ENCODE data around the gene G6PC2. TPM values are rescaled to one million over a fixed set of nuclear protein-coding genes. Genes with fewer than 3 reads are reported as not detected.

G6PC2 gene
- total and polyA plus RNA-seq, 10 of the 15 experiments (the other 5 are each of a cell fraction or from before 2014, with no cell fraction given) = not detected

DNA sequence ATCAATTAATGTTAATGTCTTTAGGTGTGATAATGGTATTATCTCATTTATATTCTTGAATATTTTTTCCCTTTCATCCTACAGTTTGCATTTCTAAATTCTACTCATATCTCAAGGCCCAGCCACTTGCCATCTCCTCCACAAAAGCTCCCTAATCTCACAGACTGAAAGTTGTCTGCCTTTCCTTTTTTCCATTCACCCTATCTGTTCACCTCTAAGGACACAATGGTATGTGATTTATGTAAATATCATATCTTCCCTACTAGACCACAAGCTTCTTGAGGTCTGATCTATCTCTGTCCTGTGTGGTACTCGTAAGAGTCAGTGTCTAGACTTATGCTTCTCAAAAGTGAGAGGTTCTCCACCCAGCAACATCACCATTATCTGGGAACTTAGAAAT is 7.0 kb upstream of the G6PC2 start:
- Histone ChIP-seq H3K36me3 (ENCODE audit: control insufficient read depth in 2 of 2, insufficient read depth in 2 of 2, low read length in 1 of 2) (no peaks in the 10 kb centered on the region), H3K79me2 (ENCODE audit: control insufficient read depth, insufficient read depth, low read length) (peaks cover 8% of the 10 kb centered on the region), H3K4me2 (ENCODE audit: control insufficient read depth, insufficient read depth) (no peak overlapping the region), H2AFZ (ENCODE audit: control insufficient read depth, low read depth, low read length) (no peak overlapping the region), H3K9me3 (replicated peaks; ENCODE audit: control insufficient read depth, insufficient read depth, low read length) (no peaks in the 10 kb centered on the region), H3K27ac (ENCODE audit: control insufficient read depth, insufficient read depth) (no peak overlapping the region), H4K20me1 (ENCODE audit: control insufficient read depth, insufficient read depth) (no peaks in the 10 kb centered on the region), H3K9ac (ENCODE audit: control insufficient read depth, insufficient read depth, low read length) (no peak overlapping the region), H3K27me3 (replicated peaks in 1 of 2; ENCODE audit: control insufficient read depth in 2 of 2, insufficient read depth in 2 of 2, low read length in 1 of 2) (peaks cover 0 to 3% of the 10 kb centered on the region in 2 experiments; a peak in 1 of 4 replicates), H3K4me3 (no peak overlapping the region), H3K4me1 (ENCODE audit: control insufficient read depth, insufficient read depth, low read length) (no peaks in the 10 kb centered on the region)
- ChIA-PET RAD21 (ENCODE audit: unreplicated experiment) (no interaction called here), POLR2A (no interaction called here), SMC1A (ENCODE audit: uncharacterized antibody, unreplicated experiment) (no interaction called here), CTCF (no interaction called here)
- FAIRE-seq (no peak), DNase-seq (ENCODE audit: low read depth, low spot score) (no peak), ATAC-seq (no peak)
- TF ChIP-seq CEBPZ (IDR thresholded peaks at IDR 0.05; ENCODE audit: low read depth, low read length) = no peak
- no peak for TF ChIP-seq SUZ12 (IDR thresholded peaks at IDR 0.05; ENCODE audit: unreplicated experiment)
- TF ChIP-seq, protein P1, sequence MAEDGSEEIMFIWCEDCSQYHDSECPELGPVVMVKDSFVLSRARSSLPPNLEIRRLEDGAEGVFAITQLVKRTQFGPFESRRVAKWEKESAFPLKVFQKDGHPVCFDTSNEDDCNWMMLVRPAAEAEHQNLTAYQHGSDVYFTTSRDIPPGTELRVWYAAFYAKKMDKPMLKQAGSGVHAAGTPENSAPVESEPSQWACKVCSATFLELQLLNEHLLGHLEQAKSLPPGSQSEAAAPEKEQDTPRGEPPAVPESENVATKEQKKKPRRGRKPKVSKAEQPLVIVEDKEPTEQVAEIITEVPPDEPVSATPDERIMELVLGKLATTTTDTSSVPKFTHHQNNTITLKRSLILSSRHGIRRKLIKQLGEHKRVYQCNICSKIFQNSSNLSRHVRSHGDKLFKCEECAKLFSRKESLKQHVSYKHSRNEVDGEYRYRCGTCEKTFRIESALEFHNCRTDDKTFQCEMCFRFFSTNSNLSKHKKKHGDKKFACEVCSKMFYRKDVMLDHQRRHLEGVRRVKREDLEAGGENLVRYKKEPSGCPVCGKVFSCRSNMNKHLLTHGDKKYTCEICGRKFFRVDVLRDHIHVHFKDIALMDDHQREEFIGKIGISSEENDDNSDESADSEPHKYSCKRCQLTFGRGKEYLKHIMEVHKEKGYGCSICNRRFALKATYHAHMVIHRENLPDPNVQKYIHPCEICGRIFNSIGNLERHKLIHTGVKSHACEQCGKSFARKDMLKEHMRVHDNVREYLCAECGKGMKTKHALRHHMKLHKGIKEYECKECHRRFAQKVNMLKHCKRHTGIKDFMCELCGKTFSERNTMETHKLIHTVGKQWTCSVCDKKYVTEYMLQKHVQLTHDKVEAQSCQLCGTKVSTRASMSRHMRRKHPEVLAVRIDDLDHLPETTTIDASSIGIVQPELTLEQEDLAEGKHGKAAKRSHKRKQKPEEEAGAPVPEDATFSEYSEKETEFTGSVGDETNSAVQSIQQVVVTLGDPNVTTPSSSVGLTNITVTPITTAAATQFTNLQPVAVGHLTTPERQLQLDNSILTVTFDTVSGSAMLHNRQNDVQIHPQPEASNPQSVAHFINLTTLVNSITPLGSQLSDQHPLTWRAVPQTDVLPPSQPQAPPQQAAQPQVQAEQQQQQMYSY (CRISPR knock-in tag; IDR thresholded peaks at IDR 0.05) = no peak
- TF ChIP-seq SREBF1 (IDR thresholded peaks at IDR 0.05; ENCODE audit: low read length) = no peak
- TF ChIP-seq ATF7 (IDR thresholded peaks at IDR 0.05; ENCODE audit: low read depth) = no peak
- TF ChIP-seq, protein P2, sequence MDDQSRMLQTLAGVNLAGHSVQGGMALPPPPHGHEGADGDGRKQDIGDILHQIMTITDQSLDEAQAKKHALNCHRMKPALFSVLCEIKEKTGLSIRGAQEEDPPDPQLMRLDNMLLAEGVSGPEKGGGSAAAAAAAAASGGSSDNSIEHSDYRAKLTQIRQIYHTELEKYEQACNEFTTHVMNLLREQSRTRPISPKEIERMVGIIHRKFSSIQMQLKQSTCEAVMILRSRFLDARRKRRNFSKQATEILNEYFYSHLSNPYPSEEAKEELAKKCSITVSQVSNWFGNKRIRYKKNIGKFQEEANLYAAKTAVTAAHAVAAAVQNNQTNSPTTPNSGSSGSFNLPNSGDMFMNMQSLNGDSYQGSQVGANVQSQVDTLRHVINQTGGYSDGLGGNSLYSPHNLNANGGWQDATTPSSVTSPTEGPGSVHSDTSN (IDR thresholded peaks at IDR 0.05; ENCODE audit: insufficient replicate concordance, low read depth, low read length) = no peak
- intact Hi-C loops (cut with micrococcal nuclease; ENCODE audit: unreplicated experiment) = no loop called here
- BruUV-seq (replicated peaks) = no TSS peak
- in situ Hi-C loops (cut with MboI) = no loop called here
- 23% methylated on average over 1 of the region's 1 CpG for whole genome bisulfite sequencing (ENCODE audit: insufficient coverage, insufficient replicate concordance, low lambda C conversion rate, missing lambda C conversion rate)
